ENCODE measurements around the gene NIPSNAP2.
"Not testable (repeated sequence)": the region's sequence is repeated elsewhere in the genome, so short reads cannot be mapped to it uniquely, and the experiment has no call there.

DNA sequence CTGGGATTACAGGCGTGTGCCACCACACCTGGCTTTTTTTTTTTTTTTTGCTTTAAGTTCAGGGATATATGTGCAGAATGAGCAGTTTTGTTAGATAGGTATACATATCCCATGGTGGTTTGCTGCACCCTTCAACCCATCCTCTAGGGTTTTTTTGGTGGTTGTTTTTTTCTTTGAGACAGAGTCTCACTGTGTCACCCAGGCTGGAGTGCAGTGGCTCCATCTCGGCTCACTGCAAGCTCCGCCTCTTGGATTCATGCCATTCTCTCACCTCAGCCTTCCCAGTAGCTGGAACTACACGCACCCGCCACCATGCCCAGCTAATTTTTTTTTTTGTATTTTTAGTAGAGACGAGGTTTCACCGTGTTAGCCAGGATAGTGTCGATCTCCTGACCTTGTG is 84.4 kb downstream of the NIPSNAP2 start:
- TF ChIP-seq, protein P1, sequence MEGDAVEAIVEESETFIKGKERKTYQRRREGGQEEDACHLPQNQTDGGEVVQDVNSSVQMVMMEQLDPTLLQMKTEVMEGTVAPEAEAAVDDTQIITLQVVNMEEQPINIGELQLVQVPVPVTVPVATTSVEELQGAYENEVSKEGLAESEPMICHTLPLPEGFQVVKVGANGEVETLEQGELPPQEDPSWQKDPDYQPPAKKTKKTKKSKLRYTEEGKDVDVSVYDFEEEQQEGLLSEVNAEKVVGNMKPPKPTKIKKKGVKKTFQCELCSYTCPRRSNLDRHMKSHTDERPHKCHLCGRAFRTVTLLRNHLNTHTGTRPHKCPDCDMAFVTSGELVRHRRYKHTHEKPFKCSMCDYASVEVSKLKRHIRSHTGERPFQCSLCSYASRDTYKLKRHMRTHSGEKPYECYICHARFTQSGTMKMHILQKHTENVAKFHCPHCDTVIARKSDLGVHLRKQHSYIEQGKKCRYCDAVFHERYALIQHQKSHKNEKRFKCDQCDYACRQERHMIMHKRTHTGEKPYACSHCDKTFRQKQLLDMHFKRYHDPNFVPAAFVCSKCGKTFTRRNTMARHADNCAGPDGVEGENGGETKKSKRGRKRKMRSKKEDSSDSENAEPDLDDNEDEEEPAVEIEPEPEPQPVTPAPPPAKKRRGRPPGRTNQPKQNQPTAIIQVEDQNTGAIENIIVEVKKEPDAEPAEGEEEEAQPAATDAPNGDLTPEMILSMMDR (conservative IDR thresholded peaks at IDR 0.05; ENCODE audit: low read length), result not testable (repeated sequence)
- not testable (repeated sequence) for TF ChIP-seq EZH2phosphoT487 (IDR thresholded peaks at IDR 0.05; ENCODE audit: borderline replicate concordance, low read depth, low read length)
